MG63 (cell line): ENCODE data around the gene SLC12A7. TPM values are rescaled to one million over a fixed set of nuclear protein-coding genes. Genes with fewer than 3 reads are reported as not detected.

Experiments
- DNase-seq: peaks from one replicate; pipeline ENCODE4 v3.0.0-alpha.2; 2020
- H3K27me3 ChIP-seq: fragments of 250-450 bp; sonication (Bioruptor Pico); 2 replicates; pipeline ENCODE4 v1.5.1; 2020; ENCODE audit warnings: mild to moderate bottlenecking, moderate library complexity
- H3K36me3 ChIP-seq: fragments of 250-450 bp; sonication (Bioruptor Pico); 2 replicates; pipeline ENCODE4 v1.5.1; 2020; ENCODE audit warnings: mild to moderate bottlenecking, moderate library complexity
- H3K4me3 ChIP-seq: fragments of 250-450 bp; sonication (Bioruptor Pico); 2 replicates; pipeline ENCODE4 v1.5.1; 2020; ENCODE audit warnings: mild to moderate bottlenecking, moderate library complexity
- H3K9me3 ChIP-seq: fragments of 250-450 bp; sonication (Bioruptor Pico); 2 replicates; pipeline ENCODE4 v1.5.1; 2020; ENCODE audit warnings: mild to moderate bottlenecking, moderate library complexity
- total RNA-seq: library from RNA; depleted of rRNA; stranded (reverse); fragments of >200 nt; shearing (Covaris generic); gene quantifications from 2 replicates; pipeline ENCODE4 v1.2.3, GENCODE V29; 2014; ENCODE audit warnings: low replicate concordance

Gene SLC12A7
- total RNA-seq, 1 experiment from 2014 or later = 39.7 TPM

- Histone ChIP-seq H3K36me3 (no peaks in the 10 kb centered on the region), H3K27me3 (no peaks in the 10 kb centered on the region; the same call in none of the 2 replicates), H3K9me3 (no peaks in the 10 kb centered on the region), H3K4me3 (no peak overlapping the region)
- DNase-seq = no peak
These were observed 8.6 kb upstream of the SLC12A7 start for GRCh38 chr5:1120236-1120999.

- H3K4me3 ChIP-seq = no peak overlapping the region
- DNase-seq = no peak
- no peaks in the 10 kb centered on the region for H3K9me3 ChIP-seq
- no peaks in the 10 kb centered on the region for H3K36me3 ChIP-seq
- H3K27me3 ChIP-seq = no peaks in the 10 kb centered on the region; the same call in none of the 2 replicates
These were observed 7.5 kb upstream of the SLC12A7 start for GRCh38 chr5:1119312-1119831.

DNA sequence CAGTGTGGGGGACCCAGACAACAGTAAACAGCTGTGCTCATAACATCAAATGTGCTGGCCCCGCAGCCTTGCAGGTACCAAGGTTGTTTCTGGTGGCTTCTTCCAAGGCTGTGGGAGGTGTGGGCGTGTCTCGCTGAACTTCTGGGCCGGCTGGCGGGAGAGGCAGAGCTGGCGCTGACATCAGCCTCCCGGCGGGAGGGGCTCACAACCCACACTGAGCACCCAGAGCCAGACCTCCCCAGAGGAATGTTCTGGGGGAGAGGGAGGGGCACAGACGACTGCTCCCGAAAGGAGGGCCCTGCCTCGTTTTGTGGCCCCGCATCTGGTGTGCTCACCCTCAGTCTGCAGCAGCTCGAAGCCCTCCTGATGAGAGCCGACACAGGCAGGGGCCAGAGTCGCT, 6.9 kb upstream of the SLC12A7 start:
- no peak for DNase-seq
- Histone ChIP-seq H3K36me3 (no peaks in the 10 kb centered on the region), H3K4me3 (no peak overlapping the region), H3K9me3 (no peaks in the 10 kb centered on the region), H3K27me3 (no peaks in the 10 kb centered on the region; the same call in none of the 2 replicates)

DNA sequence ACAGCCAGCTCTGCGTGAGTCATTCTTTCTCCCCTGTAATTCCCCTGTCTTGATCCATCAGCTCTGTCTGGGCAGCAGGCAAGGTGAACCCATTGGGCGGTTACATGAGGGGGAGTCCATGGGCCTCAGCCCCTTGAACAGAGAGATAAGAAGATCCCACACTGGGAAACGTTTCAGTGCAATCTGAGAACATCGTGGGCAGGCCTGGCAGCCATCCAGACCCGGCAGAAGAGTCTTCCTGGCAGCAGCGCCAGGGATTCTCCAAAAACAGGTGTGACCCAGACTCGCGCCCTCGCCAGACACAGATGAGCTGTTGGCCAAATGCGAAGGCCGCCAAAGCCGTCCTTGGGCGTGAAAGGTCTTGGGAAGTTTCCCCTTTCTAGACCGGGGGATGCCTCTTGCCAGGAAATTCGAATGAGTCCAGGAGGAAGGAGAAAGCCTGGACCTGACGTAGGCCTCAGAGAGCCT, 6.4 kb upstream of the SLC12A7 start:
- Histone ChIP-seq H3K9me3 (no peaks in the 10 kb centered on the region), H3K4me3 (no peak overlapping the region), H3K36me3 (no peaks in the 10 kb centered on the region), H3K27me3 (no peaks in the 10 kb centered on the region; the same call in none of the 2 replicates)
- no peak for DNase-seq

DNA sequence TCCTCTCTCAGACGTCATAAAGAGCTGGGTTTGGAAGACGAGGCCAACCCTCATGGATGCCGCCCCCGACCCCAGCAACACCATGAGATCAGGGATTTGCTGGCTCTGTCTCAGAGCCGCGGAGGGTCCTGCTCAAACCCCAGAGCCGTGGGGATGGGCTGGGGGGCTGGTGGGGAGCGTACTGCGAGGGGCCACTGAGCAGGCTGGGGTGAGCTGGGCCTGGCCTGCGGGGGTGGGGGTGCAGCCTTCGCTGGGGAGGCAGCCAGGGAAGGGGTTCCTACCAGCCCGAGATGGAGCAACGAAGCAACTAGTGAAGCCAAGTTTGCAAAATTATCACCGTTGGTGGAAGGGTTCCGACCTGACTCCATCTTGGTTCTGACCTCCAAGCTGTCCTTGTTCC, 5.1 kb upstream of the SLC12A7 start:
- H3K27me3 ChIP-seq = no peaks in the 10 kb centered on the region; the same call in 1 of the 2 replicates
- H3K36me3 ChIP-seq = no peaks in the 10 kb centered on the region
- H3K4me3 ChIP-seq = no peak overlapping the region
- no peak for DNase-seq
- no peaks in the 10 kb centered on the region for H3K9me3 ChIP-seq

DNA sequence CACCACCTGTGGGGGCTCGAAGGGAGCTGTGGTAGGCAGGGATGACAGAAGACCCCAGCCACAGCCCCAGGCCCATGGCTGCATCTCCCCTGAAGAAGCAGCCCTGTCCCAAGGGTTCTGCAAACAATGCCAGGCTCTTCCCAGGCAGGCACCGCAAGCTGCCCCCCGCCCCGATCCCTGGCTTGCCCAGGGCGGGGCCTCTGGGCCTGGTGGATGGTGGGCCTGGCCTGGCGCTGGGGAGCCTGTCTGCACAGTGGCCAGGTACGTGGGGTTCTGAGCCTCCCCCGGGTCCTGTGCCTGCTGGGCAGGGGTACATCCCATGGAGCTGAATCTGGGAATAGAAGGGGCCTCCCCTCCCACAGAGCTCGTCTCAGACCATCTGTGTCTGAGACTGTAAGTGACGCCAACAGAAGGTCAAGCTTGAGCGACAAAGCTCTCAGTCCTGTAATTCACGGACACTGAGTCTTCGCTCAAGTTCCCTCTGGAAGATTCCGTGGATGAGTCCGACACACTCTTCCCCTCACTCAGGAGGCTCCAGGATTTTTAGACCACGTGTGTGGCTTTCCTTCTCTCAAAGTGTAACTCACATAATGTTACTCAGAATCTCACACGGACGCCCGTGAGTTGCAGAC, 4.4 kb upstream of the SLC12A7 start:
- no peak for DNase-seq
- Histone ChIP-seq H3K27me3 (no peaks in the 10 kb centered on the region), H3K9me3 (no peaks in the 10 kb centered on the region), H3K36me3 (no peaks in the 10 kb centered on the region), H3K4me3 (no peak overlapping the region)

DNA sequence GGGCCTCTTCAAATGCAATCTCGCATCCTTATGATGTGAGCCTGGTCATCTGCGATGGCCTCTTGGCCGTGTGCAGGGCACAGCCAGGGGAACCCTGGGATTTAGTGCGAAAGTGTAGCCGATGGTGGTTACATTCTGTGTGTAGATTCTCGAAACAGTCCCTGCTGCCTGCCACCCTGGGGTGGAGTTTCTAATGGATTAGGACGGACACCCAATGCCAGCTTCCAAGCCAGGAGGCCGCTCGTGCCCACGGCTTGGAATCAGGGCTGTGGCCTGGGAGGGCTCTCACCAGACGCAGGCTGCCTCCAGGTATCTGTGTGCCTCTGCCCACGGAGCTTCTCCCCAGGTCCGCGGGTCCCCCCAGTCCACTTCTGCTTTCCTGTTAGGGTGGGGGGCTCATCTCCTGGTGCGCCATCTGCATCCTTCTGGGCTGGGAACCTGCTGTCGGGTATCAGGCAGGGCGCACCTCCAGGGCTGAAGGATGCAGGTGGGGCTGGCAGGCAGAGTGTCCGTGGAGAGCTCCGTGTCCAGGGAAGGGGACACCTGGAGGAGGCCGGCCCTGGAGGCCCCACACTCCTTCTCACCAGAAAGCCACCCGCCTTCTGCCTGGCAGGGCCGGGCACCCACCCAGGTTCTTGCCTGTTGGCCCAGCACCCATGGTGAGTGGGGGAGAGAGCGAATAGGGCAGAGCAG, 3.4 kb upstream of the SLC12A7 start:
- H3K27me3 ChIP-seq = no peaks in the 10 kb centered on the region

DNA sequence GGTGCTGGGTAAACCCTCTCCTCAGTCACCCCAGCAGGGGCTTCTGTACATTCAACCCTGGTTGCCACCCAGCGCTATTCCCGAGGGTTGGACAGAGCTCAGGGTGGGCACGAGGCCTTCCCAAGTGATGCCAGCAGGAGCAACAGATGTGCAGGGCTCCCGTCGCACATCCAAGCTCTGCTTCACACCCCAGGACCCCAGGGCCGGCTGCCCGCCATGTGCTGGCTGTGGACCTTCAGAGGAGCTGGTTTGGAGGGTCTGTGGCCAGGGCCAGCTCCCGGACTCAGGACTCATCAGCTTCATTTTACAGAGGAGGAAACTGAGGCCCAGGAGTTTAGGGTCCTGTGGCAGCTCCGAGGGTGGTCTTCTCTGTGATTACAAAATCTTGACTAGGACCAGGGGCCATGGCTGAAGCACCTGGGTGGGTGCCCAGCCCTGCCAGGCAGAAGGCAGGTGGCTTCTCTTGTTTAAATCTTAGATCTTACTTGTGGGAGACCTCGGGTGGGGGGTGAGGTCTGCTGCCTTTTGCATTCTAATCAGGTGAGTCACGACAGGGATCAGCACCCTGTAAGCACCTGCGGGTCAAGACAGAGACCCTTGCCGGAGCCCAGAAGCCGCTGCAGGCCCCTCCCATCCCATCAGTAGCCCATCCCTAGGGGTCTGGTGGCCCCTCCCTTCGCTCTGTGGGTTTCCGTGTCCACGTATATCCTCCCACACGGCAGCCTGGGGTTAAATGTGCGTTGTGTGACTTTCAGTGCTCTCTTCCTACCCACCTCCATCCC, 2.1 kb upstream of the SLC12A7 start:
- no peaks in the 10 kb centered on the region for H3K27me3 ChIP-seq
- DNase-seq = no peak
- H3K4me3 ChIP-seq = no peak overlapping the region
- no peaks in the 10 kb centered on the region for H3K9me3 ChIP-seq
- H3K36me3 ChIP-seq = peaks cover 13% of the 10 kb centered on the region

More for the DNA sequence above, 3.4 kb upstream of the SLC12A7 start:
- no peak for DNase-seq
- no peak overlapping the region for H3K4me3 ChIP-seq
- H3K36me3 ChIP-seq = no peaks in the 10 kb centered on the region
- no peaks in the 10 kb centered on the region for H3K9me3 ChIP-seq

- Histone ChIP-seq H3K27me3 (no peaks in the 10 kb centered on the region), H3K36me3 (peaks cover 19% of the 10 kb centered on the region), H3K9me3 (no peaks in the 10 kb centered on the region), H3K4me3 (no peak overlapping the region)
- no peak for DNase-seq
These were observed 1.4 kb upstream of the SLC12A7 start for GRCh38 chr5:1113332-1113690.

GRCh38 chr5:1112596-1113331, 901 bp upstream of the SLC12A7 start:
- no peak for DNase-seq
- no peak overlapping the region for H3K4me3 ChIP-seq
- peaks cover 23% of the 10 kb centered on the region for H3K36me3 ChIP-seq
- no peaks in the 10 kb centered on the region for H3K9me3 ChIP-seq
- no peaks in the 10 kb centered on the region for H3K27me3 ChIP-seq

DNA sequence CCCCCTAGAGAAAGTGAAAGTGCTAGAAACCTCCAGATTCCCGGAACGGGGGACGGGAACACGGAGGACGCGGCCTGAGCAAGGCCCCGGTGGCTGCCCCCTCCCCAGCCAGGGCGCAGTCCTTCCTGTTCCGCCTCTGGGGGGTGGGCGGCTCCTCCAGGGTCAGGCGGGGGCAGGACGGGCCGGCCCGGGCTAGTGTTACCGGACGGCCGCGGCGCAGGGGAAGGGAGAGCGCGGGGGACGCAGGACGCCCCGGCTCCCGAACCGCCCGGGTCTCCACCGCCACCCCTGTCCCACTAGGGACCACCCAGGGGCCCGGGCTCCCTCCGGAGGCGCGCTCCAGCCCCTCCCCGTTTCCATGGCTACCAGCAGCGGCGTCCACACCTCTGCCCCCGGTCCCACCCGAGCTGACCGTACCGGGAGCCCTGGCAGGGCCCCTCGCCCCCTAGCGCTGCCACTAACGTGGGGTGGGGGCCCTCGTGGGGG, 579 bp downstream of the SLC12A7 start:
- Histone ChIP-seq H3K4me3 (peak overlapping the region; percentile 97), H3K36me3 (peaks cover 35% of the 10 kb centered on the region), H3K27me3 (no peaks in the 10 kb centered on the region), H3K9me3 (no peaks in the 10 kb centered on the region)
- peak; percentile 75 for DNase-seq

DNA sequence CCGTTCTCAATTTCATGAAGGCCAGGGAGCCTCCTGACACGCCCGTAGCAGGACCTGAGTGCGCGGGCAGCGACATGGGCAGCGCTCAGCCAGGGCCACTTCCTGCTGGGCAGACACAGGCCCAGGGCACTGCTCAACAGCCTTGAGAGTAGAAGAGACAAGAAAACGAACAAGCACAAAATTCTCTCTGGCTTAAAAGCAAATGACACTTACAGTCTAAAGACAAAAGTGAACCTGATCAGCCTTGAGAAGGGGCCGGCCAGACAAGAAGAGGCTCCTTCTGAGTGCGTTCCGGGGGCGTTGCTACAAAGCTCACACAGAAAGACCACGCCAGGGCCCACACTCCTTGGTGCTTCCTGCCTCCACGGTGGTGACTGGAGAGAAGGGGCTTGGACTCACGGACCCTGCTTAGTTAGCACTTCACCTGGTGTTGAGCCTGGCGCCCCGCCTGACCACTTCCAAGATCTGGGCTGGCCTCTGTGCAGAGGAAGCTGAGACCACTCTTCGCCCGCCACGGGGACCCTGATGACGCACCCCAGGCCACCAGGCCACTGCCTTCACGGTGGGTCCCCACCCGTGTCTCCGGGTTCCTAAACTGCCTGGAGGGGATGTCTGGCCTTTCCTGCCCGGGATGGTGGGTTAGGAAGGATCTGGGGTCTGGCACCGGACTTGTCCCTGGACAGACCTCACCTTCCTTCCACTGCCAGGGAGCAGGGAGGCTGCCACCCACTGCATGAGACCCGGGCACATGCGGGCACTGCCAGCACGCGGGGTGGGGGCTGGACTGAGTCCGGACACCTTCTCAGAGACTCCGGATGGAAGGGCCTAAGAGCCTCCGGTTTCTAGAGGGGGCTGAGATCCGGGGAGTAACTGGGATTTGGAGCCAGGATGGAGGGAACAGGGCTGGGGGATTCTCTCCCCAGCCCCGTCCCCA, 1.3 kb downstream of the SLC12A7 start:
- Histone ChIP-seq H3K27me3 (no peaks in the 10 kb centered on the region), H3K4me3 (peak overlapping the region; percentile 97), H3K9me3 (no peaks in the 10 kb centered on the region), H3K36me3 (peaks cover 39% of the 10 kb centered on the region)
- peak; percentile 65 for DNase-seq

GRCh38 chr5:1109542-1110306, 2.1 kb downstream of the SLC12A7 start:
- no peaks in the 10 kb centered on the region for H3K9me3 ChIP-seq
- no peaks in the 10 kb centered on the region for H3K27me3 ChIP-seq
- peak overlapping the region; percentile 97 for H3K4me3 ChIP-seq
- H3K36me3 ChIP-seq = peaks cover 39% of the 10 kb centered on the region
- no peak for DNase-seq

DNA sequence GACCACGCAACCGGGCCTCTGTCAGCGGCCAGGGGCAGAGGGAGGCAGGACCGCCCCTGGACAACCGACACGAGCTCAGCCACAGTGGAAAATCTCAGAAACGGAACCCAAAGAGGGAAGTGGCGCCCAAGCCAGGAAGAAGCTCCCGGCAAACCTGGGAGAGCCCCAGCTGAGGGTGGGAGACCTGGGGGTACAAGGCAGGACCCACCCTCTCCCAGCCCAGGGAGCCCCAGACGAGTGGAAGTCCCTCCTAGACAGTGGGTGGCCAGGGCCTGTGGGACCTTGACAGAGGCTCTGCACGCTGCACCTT, 3.0 kb downstream of the SLC12A7 start:
- peaks cover 42% of the 10 kb centered on the region for H3K36me3 ChIP-seq
- no peaks in the 10 kb centered on the region for H3K9me3 ChIP-seq
- H3K4me3 ChIP-seq = no peak overlapping the region
- H3K27me3 ChIP-seq = no peaks in the 10 kb centered on the region
- no peak for DNase-seq
